Neural progenitor cell (in vitro differentiated cells): ENCODE measurements around the gene PDCD1LG2.

Source experiments
- CTCF ChIP-seq: fragments of 200-600 bp; sonication (generic); IDR thresholded peaks from 2 replicates; pipeline ENCODE4 v1.5.1; 2017; ENCODE audit warnings: antibody characterized with exemption, mild to moderate bottlenecking
- EZH2 ChIP-seq: fragments of 200-600 bp; sonication (generic); IDR thresholded peaks from 2 replicates; pipeline ENCODE4 v1.6.1; 2017; ENCODE audit warnings: antibody characterized with exemption, mild to moderate bottlenecking, moderate library complexity

GRCh38 chr9:5529683-5530221 lies 19.4 kb downstream of the PDCD1LG2 start:
- no peak for TF ChIP-seq CTCF
- no peak for TF ChIP-seq EZH2
